Loucy (cell line): ENCODE data around the gene BEGAIN.

Experiments
- H2AFZ ChIP-seq: fragments of 200-600 bp; sonication (generic); 2 replicates; pipeline ENCODE4 v1.6.0; 2016; ENCODE audit warnings: antibody characterized with exemption, mild to moderate bottlenecking, low read length, moderate library complexity
- H3F3A ChIP-seq: fragments of 200-600 bp; 2 replicates; pipeline ENCODE4 v1.6.0; 2016; ENCODE audit warnings: antibody characterized with exemption, low read depth, mild to moderate bottlenecking
- H3K27me3 ChIP-seq: fragments of 200-600 bp; sonication (generic); 2 replicates; pipeline ENCODE4 v1.6.1; 2014; ENCODE audit warnings: low read length, mild to moderate bottlenecking; ENCODE audit not compliant: insufficient read depth, poor library complexity, severe bottlenecking
- H3K36me3 ChIP-seq: fragments of 200-600 bp; sonication (generic); 2 replicates; pipeline ENCODE4 v1.6.1; 2016; ENCODE audit warnings: low read length; ENCODE audit not compliant: insufficient read depth
- H3K4me1 ChIP-seq: fragments of 200-600 bp; sonication (generic); 2 replicates; pipeline ENCODE4 v1.5.1; 2014; ENCODE audit warnings: low read length, mild to moderate bottlenecking; ENCODE audit not compliant: insufficient read depth, poor library complexity, severe bottlenecking
- H3K4me2 ChIP-seq: fragments of 200-600 bp; sonication (generic); 2 replicates; pipeline ENCODE4 v1.6.0; 2014; ENCODE audit warnings: antibody characterized with exemption, low read length, low read depth, mild to moderate bottlenecking; ENCODE audit not compliant: poor library complexity, severe bottlenecking
- H3K4me3 ChIP-seq: fragments of 200-600 bp; sonication (generic); 2 replicates; pipeline ENCODE4 v1.5.1; 2014; ENCODE audit warnings: low read length, mild to moderate bottlenecking, mixed read lengths; ENCODE audit not compliant: poor library complexity, severe bottlenecking
- H3K79me2 ChIP-seq: fragments of 200-600 bp; sonication (generic); 2 replicates; pipeline ENCODE4 v1.6.1; 2014; ENCODE audit warnings: low read length; ENCODE audit not compliant: insufficient read depth
- H3K9ac ChIP-seq: fragments of 200-600 bp; sonication (generic); 2 replicates; pipeline ENCODE4 v1.6.0; 2014; ENCODE audit warnings: mild to moderate bottlenecking, low read depth, low read length, moderate library complexity; ENCODE audit not compliant: poor library complexity, severe bottlenecking
- H3K9me2 ChIP-seq: fragments of 200-600 bp; sonication (generic); replicated peaks from 2 replicates; pipeline ENCODE4 v1.6.1; 2016; ENCODE audit warnings: low read depth, low read length, mixed read lengths
- H3K9me3 ChIP-seq: fragments of 200-600 bp; sonication (generic); 2 replicates; pipeline ENCODE4 v1.6.1; 2014; ENCODE audit warnings: mild to moderate bottlenecking, antibody characterized with exemption, low read length, low read depth; ENCODE audit not compliant: insufficient read depth
- H4K20me1 ChIP-seq: fragments of 200-600 bp; sonication (generic); 2 replicates; pipeline ENCODE4 v1.6.0; 2014; ENCODE audit warnings: antibody characterized with exemption, low read length, mild to moderate bottlenecking; ENCODE audit not compliant: insufficient read depth, poor library complexity, severe bottlenecking
- EZH2phosphoT487 ChIP-seq: fragments of 200-600 bp; IDR thresholded peaks from 2 replicates; pipeline ENCODE4 v1.6.1; 2018; ENCODE audit warnings: antibody characterized with exemption, mild to moderate bottlenecking, moderate library complexity, borderline replicate concordance
- TF ChIP-seq, protein P1 (sequence below): fragments of 200-600 bp; sonication (generic); conservative IDR thresholded peaks from 2 replicates; pipeline ENCODE4 v1.5.1; 2014; ENCODE audit warnings: mild to moderate bottlenecking, antibody characterized with exemption, low read length

BEGAIN gene

DNA sequence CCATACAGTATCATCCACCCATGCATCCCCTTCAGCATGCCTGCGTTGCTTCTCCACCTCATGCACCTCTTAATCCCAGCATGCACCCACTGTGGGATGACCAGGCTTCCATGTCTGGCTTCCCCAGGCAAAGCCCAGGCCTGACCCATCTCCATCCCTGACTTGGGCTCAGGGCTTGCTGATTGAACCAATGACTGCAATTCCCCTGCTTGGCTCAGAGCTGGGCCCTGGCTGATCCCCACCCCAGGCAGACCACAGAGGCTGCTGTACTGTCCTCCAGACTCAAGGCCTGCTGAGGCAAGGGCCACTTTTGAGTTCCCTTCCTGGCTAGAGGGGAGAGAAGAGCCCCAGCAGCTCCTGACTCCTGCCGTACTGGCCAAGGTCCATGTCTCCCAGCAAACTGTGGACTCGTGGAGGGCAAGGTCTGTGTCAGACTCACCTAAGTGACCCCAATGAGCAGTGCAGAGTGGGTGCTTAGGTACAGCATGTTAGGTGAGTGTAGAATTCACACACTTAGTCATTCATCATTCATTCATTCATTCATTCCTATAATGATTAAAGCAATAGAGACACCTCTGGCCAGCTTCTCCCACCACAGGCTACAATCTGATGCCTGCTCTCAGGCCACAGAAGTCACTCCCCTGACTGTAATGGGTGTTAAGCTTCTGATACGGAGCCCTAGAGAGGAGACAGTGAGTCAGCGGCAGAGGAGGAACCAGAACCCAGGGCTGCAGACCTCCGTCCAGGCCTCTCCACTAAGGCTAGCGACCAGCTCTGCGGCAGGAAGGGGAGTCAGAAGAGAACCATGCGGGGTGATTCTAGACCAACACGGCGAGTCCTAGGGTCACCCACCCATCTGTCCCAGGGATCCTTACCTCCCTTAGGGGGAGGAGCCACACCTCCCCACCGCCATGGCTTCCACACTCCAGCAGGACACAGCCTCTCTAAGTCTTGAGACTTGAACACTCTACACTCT is 2.9 kb downstream of the BEGAIN start:
- no peak for TF ChIP-seq EZH2phosphoT487
- TF ChIP-seq, protein P1, sequence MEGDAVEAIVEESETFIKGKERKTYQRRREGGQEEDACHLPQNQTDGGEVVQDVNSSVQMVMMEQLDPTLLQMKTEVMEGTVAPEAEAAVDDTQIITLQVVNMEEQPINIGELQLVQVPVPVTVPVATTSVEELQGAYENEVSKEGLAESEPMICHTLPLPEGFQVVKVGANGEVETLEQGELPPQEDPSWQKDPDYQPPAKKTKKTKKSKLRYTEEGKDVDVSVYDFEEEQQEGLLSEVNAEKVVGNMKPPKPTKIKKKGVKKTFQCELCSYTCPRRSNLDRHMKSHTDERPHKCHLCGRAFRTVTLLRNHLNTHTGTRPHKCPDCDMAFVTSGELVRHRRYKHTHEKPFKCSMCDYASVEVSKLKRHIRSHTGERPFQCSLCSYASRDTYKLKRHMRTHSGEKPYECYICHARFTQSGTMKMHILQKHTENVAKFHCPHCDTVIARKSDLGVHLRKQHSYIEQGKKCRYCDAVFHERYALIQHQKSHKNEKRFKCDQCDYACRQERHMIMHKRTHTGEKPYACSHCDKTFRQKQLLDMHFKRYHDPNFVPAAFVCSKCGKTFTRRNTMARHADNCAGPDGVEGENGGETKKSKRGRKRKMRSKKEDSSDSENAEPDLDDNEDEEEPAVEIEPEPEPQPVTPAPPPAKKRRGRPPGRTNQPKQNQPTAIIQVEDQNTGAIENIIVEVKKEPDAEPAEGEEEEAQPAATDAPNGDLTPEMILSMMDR = no peak
- H2AFZ ChIP-seq = no peak overlapping the region
- H3K9me3 ChIP-seq = no peaks in the 10 kb centered on the region
- H4K20me1 ChIP-seq = no peaks in the 10 kb centered on the region
- H3K4me1 ChIP-seq = peaks cover 23% of the 10 kb centered on the region
- H3K4me3 ChIP-seq = no peak overlapping the region
- H3K27me3 ChIP-seq = no peaks in the 10 kb centered on the region
- H3K36me3 ChIP-seq = no peaks in the 10 kb centered on the region
- H3K9ac ChIP-seq = no peak overlapping the region
- H3K79me2 ChIP-seq = no peaks in the 10 kb centered on the region
- H3K9me2 ChIP-seq = no peaks in the 10 kb centered on the region
- peaks cover 3% of the 10 kb centered on the region; the same call in 1 of the 2 replicates for H3F3A ChIP-seq
- no peak overlapping the region for H3K4me2 ChIP-seq

DNA sequence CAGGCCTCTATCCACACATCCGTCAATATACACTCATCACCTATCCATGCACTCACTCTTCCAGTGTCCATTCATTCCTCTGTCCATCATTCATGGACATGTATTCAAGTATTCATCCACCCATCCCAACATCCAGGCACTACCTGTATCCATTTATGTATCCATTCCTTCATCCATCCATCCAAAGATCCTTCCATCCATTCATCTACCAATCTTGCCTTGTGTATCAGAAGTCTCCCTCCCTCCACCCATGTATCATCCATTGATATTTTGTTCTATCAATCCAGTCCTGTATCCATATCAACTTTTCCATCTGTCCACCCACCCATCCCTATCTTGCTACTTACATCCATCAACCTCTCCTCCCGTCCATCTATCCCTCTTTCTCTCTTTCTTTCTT is 4.0 kb downstream of the BEGAIN start:
- H4K20me1 ChIP-seq = no peaks in the 10 kb centered on the region
- no peaks in the 10 kb centered on the region for H3K27me3 ChIP-seq
- H3K4me3 ChIP-seq = no peak overlapping the region
- H3K4me1 ChIP-seq = peaks cover 18% of the 10 kb centered on the region
- H3K36me3 ChIP-seq = no peaks in the 10 kb centered on the region
- no peaks in the 10 kb centered on the region for H3K9me2 ChIP-seq
- no peak overlapping the region for H3K9ac ChIP-seq
- no peak overlapping the region for H3K4me2 ChIP-seq
- H2AFZ ChIP-seq = no peak overlapping the region
- H3K79me2 ChIP-seq = no peaks in the 10 kb centered on the region
- H3K9me3 ChIP-seq = no peaks in the 10 kb centered on the region
- no peak for TF ChIP-seq EZH2phosphoT487
- TF ChIP-seq, protein P1 = no peak
- H3F3A ChIP-seq = peaks cover under 1% of the 10 kb centered on the region; the same call in 1 of the 2 replicates

DNA sequence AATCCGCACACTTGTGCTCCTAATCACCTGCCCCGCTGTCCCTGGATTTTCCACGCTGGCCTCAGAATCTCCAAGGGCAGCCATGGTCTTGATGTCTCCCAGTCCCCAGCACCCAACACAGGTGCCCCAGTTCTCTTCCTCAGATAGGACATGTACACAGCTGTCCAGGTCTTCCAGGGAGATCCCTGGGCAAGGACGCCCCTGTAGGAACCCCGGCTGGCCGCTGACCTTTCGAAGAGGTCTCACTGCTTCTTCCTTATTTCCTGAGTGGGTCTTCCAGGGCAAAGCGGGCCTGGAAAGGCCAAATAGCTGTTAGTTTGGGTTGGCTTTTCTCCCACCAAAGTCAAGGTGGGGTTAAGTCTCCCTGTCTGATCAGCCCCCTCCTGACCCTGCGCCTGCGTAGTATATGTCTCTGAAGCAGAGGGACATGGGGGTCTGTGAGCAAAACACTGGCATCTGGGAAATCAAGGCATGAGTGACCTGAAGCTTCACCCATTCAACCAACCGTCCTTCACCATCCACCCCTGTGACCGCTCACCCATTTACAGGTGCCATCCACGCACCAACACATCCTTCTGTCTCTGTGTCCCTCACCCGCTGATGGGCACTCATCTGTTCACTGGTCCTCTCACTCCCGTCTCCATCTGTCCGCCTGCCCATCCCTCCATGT is 4.6 kb downstream of the BEGAIN start:
- no peak overlapping the region for H3K9ac ChIP-seq
- no peaks in the 10 kb centered on the region for H4K20me1 ChIP-seq
- no peaks in the 10 kb centered on the region for H3K27me3 ChIP-seq
- H3K4me3 ChIP-seq = no peak overlapping the region
- peaks cover 12% of the 10 kb centered on the region for H3K4me1 ChIP-seq
- no peaks in the 10 kb centered on the region for H3K9me3 ChIP-seq
- no peaks in the 10 kb centered on the region for H3K79me2 ChIP-seq
- no peak overlapping the region for H2AFZ ChIP-seq
- no peaks in the 10 kb centered on the region for H3K9me2 ChIP-seq
- H3K4me2 ChIP-seq = no peak overlapping the region
- TF ChIP-seq, protein P1 = no peak
- TF ChIP-seq EZH2phosphoT487 = no peak
- no peaks in the 10 kb centered on the region; the same call in 1 of the 2 replicates for H3F3A ChIP-seq
- no peaks in the 10 kb centered on the region for H3K36me3 ChIP-seq
